Upper lobe of left lung (tissue), 6 donors: ENCODE measurements around the gene TMEM231. TPM values are rescaled to one million over a fixed set of nuclear protein-coding genes. Genes with fewer than 3 reads are reported as not detected.
"Not testable (repeated sequence)": the region's sequence is repeated elsewhere in the genome, so short reads cannot be mapped to it uniquely, and the experiment has no call there.

ENCODE experiments used
- ATAC-seq, 2 donors: fragments of 200-7000 bp; cut with Tn5 transposase; one replicate each; pipeline ENCODE4 v1.9.1; 2022; ENCODE audit warnings: mild to moderate bottlenecking in 2 of 2, moderate library complexity in 2 of 2; ENCODE audit not compliant: low FRiP score in 2 of 2
- DNase-seq, 2 donors: peaks; one replicate each; pipeline ENCODE4 v3.0.0-alpha.2; 2019 to 2020
- H3K27ac ChIP-seq, 4 donors: fragments of 200-600 bp; sonication (generic); one replicate each; pipeline ENCODE4 v1.5.1; 2016 to 2019
- H3K27me3 ChIP-seq, 4 donors: fragments of 200-600 bp; sonication (generic); one replicate each; pipeline ENCODE4 v1.5.1; 2017 to 2019
- H3K36me3 ChIP-seq, 4 donors: fragments of 200-600 bp; sonication (generic); one replicate each; pipeline ENCODE4 v1.5.1; 2016 to 2019
- H3K4me1 ChIP-seq, 4 donors: fragments of 200-600 bp; sonication (generic); one replicate each; pipeline ENCODE4 v1.5.1; 2018 to 2019
- H3K4me3 ChIP-seq, 4 donors: fragments of 200-600 bp; sonication (generic); one replicate each; pipeline ENCODE4 v1.5.1; 2017 to 2019; ENCODE audit warnings: mild to moderate bottlenecking in 2 of 4, moderate library complexity in 1 of 4
- H3K9me3 ChIP-seq, 4 donors: fragments of 200-600 bp; sonication (generic); one replicate each; pipeline ENCODE4 v1.5.1; 2018 to 2019
- EP300 ChIP-seq, 4 donors: sonication (generic); formaldehyde crosslinking; IDR thresholded peaks; one replicate each; pipeline ENCODE4 v1.5.1; 2017; ENCODE audit warnings: antibody characterized with exemption in 4 of 4, control low read depth in 2 of 4
- POLR2A ChIP-seq, 4 donors: fragments of 450-650 bp; IDR thresholded peaks; one replicate each; pipeline ENCODE4 v1.5.1; 2016 to 2017; ENCODE audit warnings: antibody characterized with exemption in 4 of 4, mild to moderate bottlenecking in 2 of 4
- POLR2AphosphoS5 ChIP-seq, 2 donors: sonication (generic); formaldehyde crosslinking; IDR thresholded peaks; one replicate each; pipeline ENCODE4 v1.5.1; 2017; ENCODE audit warnings: antibody characterized with exemption in 2 of 2
- WGBS, 2 donors: methylation state at CpG; one replicate each; pipeline ENCODE4 v1.1.5; 2017 to 2018; 5-methylcytosine and 5-hydroxymethylcytosine counted together
- total RNA-seq, 6 donors: library from RNA; depleted of rRNA in 4 of 6; stranded (reverse); fragments of >200 nt in 4 of 6; gene quantifications; one replicate each; pipeline versions ENCODE4 v1.1.0 to v1.2.1, GENCODE V29; 2016 to 2021
- TF ChIP-seq, protein P1 (sequence below), 6 experiments: fragments of 450-650 bp in 4 of 6; fragments of 200-600 bp in 2 of 6; sonication (generic) in 2 of 6; IDR thresholded peaks; one replicate each; pipeline ENCODE4 v1.5.1; 2016 to 2019; ENCODE audit warnings: antibody characterized with exemption in 6 of 6
- donor health status: DM: no; HTN: no; CAD: no; lungs with moderate emphysema.
- donor health status: DM: no; HTN: yes; CAD: no; lungs with severe emphysema.

TMEM231 gene
- total RNA-seq, 6 donors from 2014 or later = 6.3 to 31.2 (median 11.8) TPM

DNA sequence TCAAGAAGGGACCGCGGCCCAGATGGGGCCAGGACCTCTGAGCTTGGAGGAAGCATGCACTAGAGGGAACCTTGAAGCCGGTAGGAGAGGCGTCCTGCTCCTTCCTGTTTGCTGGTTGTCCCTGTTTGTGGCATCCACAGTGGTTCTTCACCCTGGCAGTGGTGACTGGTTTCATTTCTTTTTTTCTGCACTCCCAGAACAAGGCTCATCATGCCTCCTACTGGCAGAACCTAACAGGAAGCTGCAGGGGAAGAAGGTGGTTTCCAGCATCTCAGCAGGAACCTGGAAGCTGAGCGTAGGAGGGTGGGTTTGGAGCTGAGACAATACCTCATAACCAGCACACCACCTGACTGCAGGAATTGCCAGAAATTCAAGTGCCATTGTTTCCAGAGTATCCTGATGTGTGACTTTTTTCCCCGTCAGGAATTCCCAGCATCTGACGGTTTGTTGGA is 5.8 kb downstream of the TMEM231 start:
- H3K36me3 ChIP-seq = no peaks in the 10 kb centered on the region
- H3K4me3 ChIP-seq = peak overlapping the region in 2 of 4 donors; percentile 5 to 16
- WGBS, 2 donors = 48 to 56% methylated on average over 7 of the region's 7 CpGs
- ATAC-seq = peak; percentile 57 to 72
- H3K27ac ChIP-seq = no peak overlapping the region
- TF ChIP-seq, protein P1, sequence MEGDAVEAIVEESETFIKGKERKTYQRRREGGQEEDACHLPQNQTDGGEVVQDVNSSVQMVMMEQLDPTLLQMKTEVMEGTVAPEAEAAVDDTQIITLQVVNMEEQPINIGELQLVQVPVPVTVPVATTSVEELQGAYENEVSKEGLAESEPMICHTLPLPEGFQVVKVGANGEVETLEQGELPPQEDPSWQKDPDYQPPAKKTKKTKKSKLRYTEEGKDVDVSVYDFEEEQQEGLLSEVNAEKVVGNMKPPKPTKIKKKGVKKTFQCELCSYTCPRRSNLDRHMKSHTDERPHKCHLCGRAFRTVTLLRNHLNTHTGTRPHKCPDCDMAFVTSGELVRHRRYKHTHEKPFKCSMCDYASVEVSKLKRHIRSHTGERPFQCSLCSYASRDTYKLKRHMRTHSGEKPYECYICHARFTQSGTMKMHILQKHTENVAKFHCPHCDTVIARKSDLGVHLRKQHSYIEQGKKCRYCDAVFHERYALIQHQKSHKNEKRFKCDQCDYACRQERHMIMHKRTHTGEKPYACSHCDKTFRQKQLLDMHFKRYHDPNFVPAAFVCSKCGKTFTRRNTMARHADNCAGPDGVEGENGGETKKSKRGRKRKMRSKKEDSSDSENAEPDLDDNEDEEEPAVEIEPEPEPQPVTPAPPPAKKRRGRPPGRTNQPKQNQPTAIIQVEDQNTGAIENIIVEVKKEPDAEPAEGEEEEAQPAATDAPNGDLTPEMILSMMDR (IDR thresholded peaks at IDR 0.05) = peak; percentile 36 to 53 (median 38)
- TF ChIP-seq EP300 (IDR thresholded peaks at IDR 0.05) (no peak), POLR2AphosphoS5 (IDR thresholded peaks at IDR 0.05) (peak; percentile 8 to 10)
- peak in 1 of 2 donors; percentile 41 for DNase-seq
- H3K4me1 ChIP-seq = peaks cover 0 to 13% (median 6%) of the 10 kb centered on the region in 4 donors
- H3K27me3 ChIP-seq = no peaks in the 10 kb centered on the region
- no peaks in the 10 kb centered on the region for H3K9me3 ChIP-seq

DNA sequence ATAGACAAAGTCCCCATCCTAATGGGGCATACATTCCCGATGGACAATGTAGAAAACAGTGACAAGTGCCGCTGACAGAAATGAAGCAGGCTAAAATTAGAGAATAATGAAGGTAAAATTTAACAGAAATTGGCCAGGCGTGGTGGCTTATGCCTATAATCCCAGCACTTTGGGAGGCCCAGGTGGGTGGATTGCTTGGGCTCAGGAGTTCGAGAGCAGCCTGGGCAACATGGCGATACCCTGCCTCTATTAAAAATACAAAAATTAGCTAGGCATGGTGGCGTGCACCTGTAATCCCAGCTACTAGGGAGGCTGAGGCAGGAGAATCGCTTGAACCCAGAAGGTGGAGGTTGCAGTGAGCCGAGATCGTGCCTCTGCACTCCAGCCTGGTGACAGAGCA is 7.6 kb downstream of the TMEM231 start:
- not testable (repeated sequence) for H3K27me3 ChIP-seq, H3K36me3 ChIP-seq, ATAC-seq, H3K27ac ChIP-seq, DNase-seq, H3K9me3 ChIP-seq, H3K4me3 ChIP-seq, H3K4me1 ChIP-seq
- WGBS, 2 donors = 94 to 96% methylated on average over 9 of the region's 9 CpGs

DNA sequence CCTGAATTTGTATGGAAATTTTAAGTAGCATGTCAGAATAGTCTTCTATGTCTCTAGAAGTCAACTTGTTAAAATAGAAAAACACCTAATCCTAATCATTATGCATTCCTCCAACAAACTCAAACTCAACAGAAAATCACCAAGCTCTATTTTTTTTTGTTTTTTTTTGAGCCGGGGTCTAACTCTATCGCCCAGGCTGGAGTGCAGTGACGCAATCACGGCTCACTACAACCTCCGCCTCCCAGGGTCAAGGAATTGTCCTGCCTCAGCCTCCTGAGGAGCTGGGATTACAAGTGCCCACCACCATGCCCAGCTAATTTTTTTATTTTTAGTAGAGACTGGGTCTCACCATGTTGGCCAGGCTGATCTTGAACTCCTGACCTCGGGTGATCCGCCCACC is 9.8 kb downstream of the TMEM231 start:
- 84 to 93% methylated on average over 7 of the region's 7 CpGs for WGBS, 2 donors
- DNase-seq (no peak), ATAC-seq (no peak)
- Histone ChIP-seq H3K36me3 (no peaks in the 10 kb centered on the region), H3K27me3 (no peaks in the 10 kb centered on the region), H3K4me3 (no peak overlapping the region), H3K27ac (no peak overlapping the region), H3K9me3 (no peaks in the 10 kb centered on the region), H3K4me1 (peaks cover 0 to 7% (median 0%) of the 10 kb centered on the region in 4 donors)
- no peak for TF ChIP-seq EP300 (IDR thresholded peaks at IDR 0.05)
- TF ChIP-seq, protein P1 (IDR thresholded peaks at IDR 0.05) = no peak
- TF ChIP-seq POLR2AphosphoS5 (IDR thresholded peaks at IDR 0.05) = no peak

DNA sequence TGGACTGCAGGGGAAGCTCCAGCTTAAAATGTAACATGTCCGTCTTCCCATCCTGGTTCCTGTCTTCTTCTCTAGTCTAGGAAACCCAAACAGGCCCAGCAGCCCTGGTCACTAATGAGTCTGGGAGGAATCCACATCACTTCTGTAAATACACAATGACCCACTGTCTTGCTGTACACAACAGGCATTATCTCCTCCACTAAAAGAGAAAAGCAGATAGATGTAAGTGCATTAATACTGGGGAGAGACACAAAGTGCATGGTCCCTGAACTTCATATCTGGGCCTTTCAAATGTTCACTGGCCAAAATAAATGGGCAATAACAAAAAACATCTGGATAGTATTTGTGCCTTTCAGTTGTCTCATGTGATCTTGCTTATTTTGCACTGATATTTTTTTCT is 10.2 kb downstream of the TMEM231 start:
- H3K4me1 ChIP-seq, H3K4me3 ChIP-seq, ATAC-seq, H3K36me3 ChIP-seq, H3K27ac ChIP-seq, H3K9me3 ChIP-seq, DNase-seq, H3K27me3 ChIP-seq: not testable (repeated sequence)
- WGBS, 2 donors = no CpG with 5 or more reads among the region's 1 CpG

DNA sequence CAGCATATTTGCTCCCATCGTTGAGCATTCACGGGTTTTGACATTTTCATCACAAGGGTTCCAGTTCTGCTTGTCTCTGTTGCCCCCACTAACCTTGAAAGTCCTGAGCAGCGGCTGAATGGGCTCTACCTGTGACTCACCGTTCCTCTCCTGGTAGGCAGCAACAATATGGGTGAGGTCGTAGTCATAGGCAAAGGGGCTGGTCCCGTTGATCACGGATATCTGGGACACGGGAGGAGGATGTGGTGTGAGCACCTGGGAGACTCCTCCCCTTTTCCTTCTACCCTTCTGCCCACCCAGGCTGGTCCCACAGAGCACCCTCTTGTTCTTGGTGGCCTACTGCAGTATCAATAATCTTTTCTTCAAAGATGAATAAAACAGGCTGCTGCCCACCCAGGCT is 13.6 kb downstream of the TMEM231 start:
- H3K4me1 ChIP-seq, ATAC-seq, H3K27me3 ChIP-seq, H3K4me3 ChIP-seq, H3K27ac ChIP-seq, H3K9me3 ChIP-seq, H3K36me3 ChIP-seq, DNase-seq: not testable (repeated sequence)
- WGBS, 2 donors = 89 to 92% methylated on average over 8 of the region's 8 CpGs

DNA sequence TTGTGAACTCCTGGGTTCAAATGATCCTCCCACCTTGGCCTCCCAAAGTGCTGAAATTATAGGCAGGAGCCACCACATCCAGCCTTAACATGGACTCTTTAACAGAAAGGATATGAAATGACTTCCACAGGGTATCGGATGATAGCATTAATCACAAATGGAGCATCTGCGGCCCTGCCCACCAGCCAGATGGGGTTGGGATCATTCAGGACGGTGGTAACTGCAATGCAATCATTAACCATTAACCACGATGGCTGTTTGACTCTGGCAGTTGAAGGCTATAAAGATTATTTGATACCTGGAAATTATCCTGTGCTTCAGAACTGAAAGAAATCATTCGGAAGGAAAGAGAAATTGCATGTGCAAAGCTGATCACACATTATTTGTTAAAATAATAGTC is 14.8 kb downstream of the TMEM231 start:
- WGBS, 2 donors = 93 to 96% methylated on average over 5 of the region's 5 CpGs
- no peak overlapping the region for H3K4me3 ChIP-seq
- H3K4me1 ChIP-seq = no peaks in the 10 kb centered on the region
- TF ChIP-seq, protein P1 (IDR thresholded peaks at IDR 0.05) = no peak
- TF ChIP-seq EP300 (IDR thresholded peaks at IDR 0.05) = no peak
- TF ChIP-seq POLR2A (IDR thresholded peaks at IDR 0.05) = no peak
- no peak for TF ChIP-seq POLR2AphosphoS5 (IDR thresholded peaks at IDR 0.05)
- no peaks in the 10 kb centered on the region for H3K36me3 ChIP-seq
- ATAC-seq (no peak), DNase-seq (no peak)
- H3K27me3 ChIP-seq = no peaks in the 10 kb centered on the region
- H3K9me3 ChIP-seq = no peaks in the 10 kb centered on the region
- no peak overlapping the region for H3K27ac ChIP-seq

DNA sequence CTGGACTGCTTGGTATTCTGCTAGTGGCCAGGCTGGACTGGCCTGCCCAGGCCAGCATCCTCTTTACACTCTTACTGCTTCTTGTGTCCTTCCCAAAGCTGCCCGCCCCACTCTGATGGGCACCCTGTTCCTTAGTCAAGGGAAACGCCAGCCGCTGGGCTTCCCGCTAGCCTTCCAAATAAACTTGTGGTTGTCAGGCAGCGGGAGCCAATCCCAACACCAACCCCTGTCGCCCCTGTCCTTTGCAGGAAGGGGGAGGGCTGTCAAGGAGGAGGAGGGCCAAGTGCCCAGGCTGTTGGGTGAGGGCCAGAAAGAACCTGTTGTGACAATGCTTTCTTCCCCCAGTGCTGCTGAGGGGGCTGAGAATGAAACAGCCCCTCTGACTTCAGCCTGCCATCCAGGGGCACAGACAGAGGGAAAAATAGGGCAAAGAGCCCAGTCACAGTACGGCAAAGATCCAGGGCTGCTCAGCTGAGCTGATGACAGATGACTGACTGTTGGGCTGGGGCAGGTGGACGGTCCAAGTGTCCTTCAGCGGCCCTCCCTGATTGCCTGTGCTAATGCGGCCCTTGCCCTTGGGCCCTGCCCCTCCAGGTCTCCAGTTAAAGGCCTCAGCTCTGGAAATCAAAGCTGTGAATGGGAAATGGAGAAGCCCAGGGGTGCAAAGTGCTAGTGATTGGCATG is 17.0 kb downstream of the TMEM231 start:
- not testable (repeated sequence) for H3K4me3 ChIP-seq, H3K27me3 ChIP-seq, H3K9me3 ChIP-seq, H3K36me3 ChIP-seq, H3K4me1 ChIP-seq, DNase-seq, H3K27ac ChIP-seq, ATAC-seq
- 75% methylated on average over 4 to 6 of the region's 10 CpGs for WGBS, 2 donors
